Natural killer cell (primary cell): ENCODE data around the gene ANGPTL3. TPM values are rescaled to one million over a fixed set of nuclear protein-coding genes. Genes with fewer than 3 reads are reported as not detected.
"Not testable (repeated sequence)": the region's sequence is repeated elsewhere in the genome, so short reads cannot be mapped to it uniquely, and the experiment has no call there.

Experiments
- ATAC-seq, 3 donors: fragments of 150-1000 bp in 2 of 3; fragments of 200-7000 bp in 1 of 3; cut with Tn5 transposase; 1 replicate in 1 of 3; 2 replicates in 2 of 3; pipeline ENCODE4 v1.10.0; 2021; ENCODE audit warnings: mild to moderate bottlenecking in 2 of 3, moderate library complexity in 2 of 3
- DNase-seq, 2 donors: peaks; one replicate each; pipeline versions ENCODE4 v3.0.0 to v3.0.0-alpha.2; 2013 to 2021; ENCODE audit warnings: mixed read lengths in 1 of 2
- H3K27ac ChIP-seq: one replicate; pipeline ENCODE4 v1.5.1; 2013; ENCODE audit warnings: mild to moderate bottlenecking, low read length
- H3K27me3 ChIP-seq: one replicate; pipeline ENCODE4 v1.6.1; 2013; ENCODE audit warnings: low read length; ENCODE audit not compliant: control insufficient read depth, insufficient read depth
- H3K36me3 ChIP-seq: one replicate; pipeline ENCODE4 v1.6.1; 2013; ENCODE audit warnings: low read length; ENCODE audit not compliant: control insufficient read depth, insufficient read depth
- H3K4me1 ChIP-seq: one replicate; pipeline ENCODE4 v1.6.1; 2013; ENCODE audit warnings: low read length; ENCODE audit not compliant: control insufficient read depth, insufficient read depth
- H3K4me3 ChIP-seq: one replicate; pipeline ENCODE4 v1.5.1; 2013; ENCODE audit warnings: low read length
- H3K9me3 ChIP-seq: one replicate; pipeline ENCODE4 v1.6.1; 2013; ENCODE audit warnings: low read length; ENCODE audit not compliant: control insufficient read depth, insufficient read depth
- H3K27ac Mint-ChIP-seq, 2 donors: one replicate each; pipeline ENCODE4 v1.8.0; 2022; ENCODE audit warnings: mild to moderate bottlenecking in 2 of 2, mixed read lengths in 2 of 2, moderate library complexity in 1 of 2
- H3K27me3 Mint-ChIP-seq, 2 donors: one replicate each; pipeline ENCODE4 v1.8.0; 2022; ENCODE audit warnings: low read depth in 2 of 2, mixed read lengths in 2 of 2
- H3K36me3 Mint-ChIP-seq: one replicate; pipeline ENCODE4 v1.8.0; 2022; ENCODE audit warnings: mixed read lengths
- H3K4me1 Mint-ChIP-seq, 2 donors: one replicate each; pipeline ENCODE4 v1.8.0; 2022; ENCODE audit warnings: mixed read lengths in 2 of 2
- H3K4me3 Mint-ChIP-seq: one replicate; pipeline ENCODE4 v1.8.0; 2022; ENCODE audit warnings: mild to moderate bottlenecking, moderate library complexity, mixed read lengths
- H3K9me3 Mint-ChIP-seq, 2 donors: one replicate each; pipeline ENCODE4 v1.8.0; 2022; ENCODE audit warnings: mixed read lengths in 2 of 2
- CTCF ChIP-seq: fragments of 200-600 bp; IDR thresholded peaks from one replicate; pipeline ENCODE4 v1.8.0; 2022; ENCODE audit warnings: antibody characterized with exemption
- WGBS: methylation state at CpG from one replicate; pipeline ENCODE4 v1.1.7; 2013; ENCODE audit warnings: missing lambda C conversion rate; ENCODE audit not compliant: insufficient coverage; 5-methylcytosine and 5-hydroxymethylcytosine counted together
- intact Hi-C: fragments of 100-400 bp; cut with micrococcal nuclease; formaldehyde crosslinking; loops from one replicate; pipeline ENCODE4 v1.14.2; 2022
- total RNA-seq, 4 donors: library from RNA; stranded (reverse); fragments of 120-200 nt in 1 of 4; gene quantifications; one replicate each; pipeline versions ENCODE4 v1.2.3 to v1.2.4, GENCODE V29; 2013 to 2022

The ANGPTL3 gene
- total RNA-seq, 3 donors from 2014 or later (not counting 1 experiment from before 2014, with no cell fraction given), result not detected

- no peaks in the 10 kb centered on the region for H3K9me3 Mint-ChIP-seq
- H3K36me3 ChIP-seq, result no peaks in the 10 kb centered on the region
- intact Hi-C loops, result no loop called here
- H3K4me3 ChIP-seq, result no peak overlapping the region
- no peaks in the 10 kb centered on the region for H3K27me3 ChIP-seq
- no peak for DNase-seq
- H3K4me1 ChIP-seq, result no peaks in the 10 kb centered on the region
- no peak overlapping the region for H3K4me3 Mint-ChIP-seq
- no peaks in the 10 kb centered on the region for H3K4me1 Mint-ChIP-seq
- no peaks in the 10 kb centered on the region for H3K36me3 Mint-ChIP-seq
- TF ChIP-seq CTCF, result no peak
- no peaks in the 10 kb centered on the region for H3K9me3 ChIP-seq
- no peaks in the 10 kb centered on the region for H3K27me3 Mint-ChIP-seq
- H3K27ac ChIP-seq, result no peak overlapping the region
- ATAC-seq, result no peak
- no peak overlapping the region for H3K27ac Mint-ChIP-seq
Measured at GRCh38 chr1:62608905-62609304, 11.6 kb downstream of the ANGPTL3 start.

GRCh38 chr1:62610588-62610987 lies 13.3 kb downstream of the ANGPTL3 start:
- H3K27me3 ChIP-seq, H3K4me1 ChIP-seq, H3K27ac ChIP-seq, H3K4me1 Mint-ChIP-seq, DNase-seq, ATAC-seq, H3K27me3 Mint-ChIP-seq, H3K9me3 Mint-ChIP-seq, H3K9me3 ChIP-seq, H3K36me3 ChIP-seq, H3K27ac Mint-ChIP-seq, H3K4me3 ChIP-seq, H3K4me3 Mint-ChIP-seq, intact Hi-C loops, H3K36me3 Mint-ChIP-seq: not testable (repeated sequence)
- 100% methylated on average over 1 of the region's 1 CpG for WGBS

GRCh38 chr1:62612770-62613169 lies 15.4 kb downstream of the ANGPTL3 start:
- ATAC-seq, result no peak
- Histone ChIP-seq H3K4me3 (no peak overlapping the region), H3K9me3 (no peaks in the 10 kb centered on the region), H3K27me3 (no peaks in the 10 kb centered on the region), H3K27ac (no peak overlapping the region), H3K36me3 (no peaks in the 10 kb centered on the region), H3K4me1 (no peaks in the 10 kb centered on the region)
- Mint-ChIP-seq H3K9me3 (no peaks in the 10 kb centered on the region), H3K27me3 (no peaks in the 10 kb centered on the region), H3K36me3 (no peaks in the 10 kb centered on the region), H3K4me1 (no peaks in the 10 kb centered on the region), H3K27ac (no peak overlapping the region), H3K4me3 (no peak overlapping the region)
- intact Hi-C loops, result no loop called here
- WGBS, result 90% methylated on average over 2 of the region's 2 CpGs
- no peak for TF ChIP-seq CTCF
- DNase-seq, result no peak

DNA sequence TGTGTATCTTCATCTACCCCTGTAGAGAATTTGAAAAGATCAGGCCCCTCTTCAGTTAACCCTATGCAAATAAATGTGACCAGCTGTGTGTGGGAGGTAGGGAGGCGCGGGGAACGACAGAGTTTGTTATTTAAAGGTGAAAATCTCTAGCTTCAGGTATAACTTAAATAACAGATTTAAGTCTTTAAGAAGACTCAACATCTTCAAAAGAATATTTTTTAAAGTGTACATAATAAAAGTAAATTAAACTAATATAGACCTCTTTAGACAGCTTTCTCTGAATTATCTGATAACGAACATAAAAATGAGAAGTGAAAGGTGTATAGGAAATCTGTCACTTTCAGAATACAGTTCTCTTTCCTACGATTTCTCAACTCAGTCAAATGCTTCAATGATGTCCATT lies 16.0 kb downstream of the ANGPTL3 start:
- Histone ChIP-seq H3K27ac (no peak overlapping the region), H3K4me3 (no peak overlapping the region), H3K27me3 (no peaks in the 10 kb centered on the region), H3K4me1 (no peaks in the 10 kb centered on the region), H3K36me3 (no peaks in the 10 kb centered on the region), H3K9me3 (no peaks in the 10 kb centered on the region)
- DNase-seq, result no peak
- H3K4me3 Mint-ChIP-seq, result no peak overlapping the region
- intact Hi-C loops, result no loop called here
- no peak overlapping the region for H3K27ac Mint-ChIP-seq
- TF ChIP-seq CTCF, result no peak
- no peak for ATAC-seq
- WGBS, result 56% methylated on average over 1 of the region's 5 CpGs
- H3K36me3 Mint-ChIP-seq, result no peaks in the 10 kb centered on the region
- no peaks in the 10 kb centered on the region for H3K27me3 Mint-ChIP-seq
- no peaks in the 10 kb centered on the region for H3K4me1 Mint-ChIP-seq
- no peaks in the 10 kb centered on the region for H3K9me3 Mint-ChIP-seq
